ENCODE results near the gene UBE3C.

The UBE3C gene

GRCh38 chr7:157208571-157209413, 70.1 kb downstream of the UBE3C start:
- in situ Hi-C loops (cut with MboI; ENCODE audit: low sequenced_read_pairs, unreplicated experiment), result no loop called here
- no peak for TF ChIP-seq CTCF (IDR thresholded peaks at IDR 0.05; ENCODE audit: borderline replicate concordance, control extremely low read depth, extremely low read depth, insufficient read depth, missing control alignments)
- DNase-seq (ENCODE audit: low spot score), result no peak

- no peak for DNase-seq (ENCODE audit: low spot score)
- in situ Hi-C loops (cut with MboI; ENCODE audit: low sequenced_read_pairs, unreplicated experiment), result no loop called here
- TF ChIP-seq CTCF (IDR thresholded peaks at IDR 0.05; ENCODE audit: borderline replicate concordance, control extremely low read depth, extremely low read depth, insufficient read depth, missing control alignments), result no peak
Observed at GRCh38 chr7:157210682-157211081, 72.0 kb downstream of the UBE3C start.

GRCh38 chr7:157211690-157212089, 73.0 kb downstream of the UBE3C start:
- DNase-seq (ENCODE audit: low spot score), result no peak
- no peak for TF ChIP-seq CTCF (IDR thresholded peaks at IDR 0.05; ENCODE audit: borderline replicate concordance, control extremely low read depth, extremely low read depth, insufficient read depth, missing control alignments)
- in situ Hi-C loops (cut with MboI; ENCODE audit: low sequenced_read_pairs, unreplicated experiment), result no loop called here

- peak; percentile 71 for DNase-seq (ENCODE audit: low spot score)
- in situ Hi-C loops (cut with MboI; ENCODE audit: low sequenced_read_pairs, unreplicated experiment), result no loop called here
- TF ChIP-seq CTCF (IDR thresholded peaks at IDR 0.05; ENCODE audit: borderline replicate concordance, control extremely low read depth, extremely low read depth, insufficient read depth, missing control alignments), result no peak
Observed at GRCh38 chr7:157219154-157219553, 80.4 kb downstream of the UBE3C start.

- DNase-seq (ENCODE audit: low spot score), result no peak
- in situ Hi-C loops (cut with MboI; ENCODE audit: low sequenced_read_pairs, unreplicated experiment), result no loop called here
- no peak for TF ChIP-seq CTCF (IDR thresholded peaks at IDR 0.05; ENCODE audit: borderline replicate concordance, control extremely low read depth, extremely low read depth, insufficient read depth, missing control alignments)
Observed at GRCh38 chr7:157220916-157221569, 82.3 kb downstream of the UBE3C start.

GRCh38 chr7:157222687-157223086, 84.0 kb downstream of the UBE3C start:
- no peak for TF ChIP-seq CTCF (IDR thresholded peaks at IDR 0.05; ENCODE audit: borderline replicate concordance, control extremely low read depth, extremely low read depth, insufficient read depth, missing control alignments)
- no peak for DNase-seq (ENCODE audit: low spot score)
- in situ Hi-C loops (cut with MboI; ENCODE audit: low sequenced_read_pairs, unreplicated experiment), result no loop called here
